D341Med (cell line): ENCODE measurements around the gene BORCS5.
"Not testable (repeated sequence)": the region's sequence is repeated elsewhere in the genome, so short reads cannot be mapped to it uniquely, and the experiment has no call there.

ENCODE experiments used
- DNase-seq: peaks from one replicate; pipeline ENCODE4 v3.0.0; 2012; ENCODE audit warnings: low spot score

Gene BORCS5

DNA sequence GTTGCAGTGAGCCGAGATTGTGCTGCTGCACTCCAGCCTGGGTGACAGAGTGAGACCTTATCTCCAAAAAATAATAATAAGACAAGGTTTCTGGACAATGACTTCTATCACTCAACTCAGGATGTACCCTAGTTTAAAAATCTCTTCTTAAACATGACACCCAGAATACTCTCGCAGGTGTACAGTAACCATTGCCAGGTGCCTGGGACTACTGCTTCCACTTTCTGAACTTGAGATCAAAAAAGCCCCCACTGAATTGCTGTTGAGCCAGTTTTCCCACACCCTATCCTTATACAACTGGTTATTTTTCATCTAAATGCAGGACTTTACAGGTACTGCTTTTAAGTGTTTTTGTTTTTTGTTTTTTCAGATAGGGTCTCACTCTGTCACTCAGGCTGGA, 36.3 kb downstream of the BORCS5 start:
- DNase-seq, result no peak

DNA sequence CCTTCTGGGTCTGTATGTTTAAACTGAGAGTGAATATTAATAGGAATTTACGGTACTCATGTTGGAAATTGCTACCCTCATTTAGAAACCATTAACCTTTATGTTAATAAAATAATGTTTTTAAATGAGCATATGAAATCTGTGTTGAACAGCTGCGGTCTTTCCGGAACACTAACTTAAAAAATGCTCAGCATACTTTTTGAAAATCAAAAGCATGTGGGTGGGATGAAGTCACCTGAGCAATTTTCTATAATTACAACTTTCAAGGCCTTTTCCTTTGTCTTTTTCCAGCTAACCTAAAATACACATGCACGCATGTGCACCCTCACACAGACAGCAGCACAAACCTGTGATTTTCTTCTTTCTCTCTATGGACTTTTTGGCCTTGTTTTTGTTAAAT, 39.8 kb downstream of the BORCS5 start:
- no peak for DNase-seq

DNA sequence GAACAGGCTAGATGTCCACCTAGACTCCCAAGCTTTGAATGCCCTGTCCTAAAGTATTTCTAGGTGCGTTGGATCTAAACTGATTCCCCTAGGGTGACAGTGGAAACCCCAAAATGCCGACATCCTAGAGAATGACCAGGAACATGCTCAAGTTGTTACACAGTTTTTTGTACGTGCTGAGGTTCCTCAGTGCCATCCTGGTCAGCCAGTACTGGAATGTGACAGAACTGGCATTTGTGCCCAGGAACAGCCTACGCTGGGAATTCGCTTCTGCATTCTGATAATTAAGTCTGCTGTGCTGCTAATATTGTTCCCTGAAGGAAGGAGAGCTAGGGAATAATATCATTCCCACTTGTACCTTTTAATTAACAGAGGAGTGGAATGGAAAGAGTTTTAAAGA, 40.3 kb downstream of the BORCS5 start:
- DNase-seq, result no peak

DNA sequence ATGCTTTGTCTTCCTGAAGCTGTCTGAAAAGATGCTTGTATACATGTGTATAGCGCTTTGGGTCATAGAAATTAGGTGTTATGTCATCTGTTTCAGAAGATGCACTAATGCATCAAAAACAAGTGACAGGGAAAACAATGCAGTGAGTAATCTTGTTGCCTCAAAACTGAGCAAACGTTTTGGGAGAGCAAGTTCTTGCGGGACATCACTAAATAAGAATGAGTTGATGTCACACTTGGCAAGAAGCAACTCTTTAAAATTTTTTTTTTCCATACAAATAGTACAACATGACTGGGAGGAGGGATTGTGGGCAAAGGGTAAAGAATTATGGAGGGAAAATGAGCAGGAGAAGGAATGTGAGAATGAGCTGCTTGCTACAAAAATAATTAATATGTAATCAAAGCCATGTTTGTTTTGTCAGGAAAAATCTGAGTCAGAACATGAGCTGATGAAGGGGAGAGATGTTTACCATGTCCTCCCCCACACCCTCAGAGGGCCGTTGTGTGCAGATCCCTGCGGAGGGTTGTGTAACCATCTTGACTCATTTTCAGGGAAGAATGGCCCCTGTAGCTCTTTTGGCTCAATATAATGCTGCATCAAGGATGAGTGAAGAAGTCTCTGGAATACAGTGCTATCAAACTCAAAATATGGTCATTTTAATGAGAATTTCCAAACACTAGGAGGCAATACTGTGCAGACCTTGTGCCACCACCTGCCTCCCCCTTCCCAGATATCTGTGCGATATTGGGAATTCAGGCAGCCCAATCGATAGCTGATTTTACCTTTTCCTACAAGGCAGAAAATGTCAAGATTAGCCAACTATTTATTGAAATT, 41.4 kb downstream of the BORCS5 start:
- DNase-seq, result no peak

DNA sequence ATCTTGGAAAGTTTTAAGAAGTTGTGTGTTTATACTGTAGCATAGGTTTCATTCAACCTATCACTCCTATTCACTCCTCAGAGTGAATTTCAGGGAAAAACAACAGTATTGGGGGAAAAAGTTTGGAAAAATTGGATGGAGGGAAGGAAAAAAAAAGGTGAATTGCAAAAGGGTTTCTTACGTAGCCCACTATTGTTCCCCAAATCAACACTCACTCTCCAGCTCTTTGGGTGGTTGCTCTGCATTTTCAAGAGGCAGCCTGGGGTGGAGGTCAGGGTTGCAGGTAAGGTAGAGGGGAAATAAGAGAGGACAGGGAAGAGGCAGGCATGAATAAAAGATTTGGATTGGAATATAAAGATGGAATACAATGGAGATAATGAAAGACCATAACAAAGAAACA, 42.3 kb downstream of the BORCS5 start:
- no peak for DNase-seq

DNA sequence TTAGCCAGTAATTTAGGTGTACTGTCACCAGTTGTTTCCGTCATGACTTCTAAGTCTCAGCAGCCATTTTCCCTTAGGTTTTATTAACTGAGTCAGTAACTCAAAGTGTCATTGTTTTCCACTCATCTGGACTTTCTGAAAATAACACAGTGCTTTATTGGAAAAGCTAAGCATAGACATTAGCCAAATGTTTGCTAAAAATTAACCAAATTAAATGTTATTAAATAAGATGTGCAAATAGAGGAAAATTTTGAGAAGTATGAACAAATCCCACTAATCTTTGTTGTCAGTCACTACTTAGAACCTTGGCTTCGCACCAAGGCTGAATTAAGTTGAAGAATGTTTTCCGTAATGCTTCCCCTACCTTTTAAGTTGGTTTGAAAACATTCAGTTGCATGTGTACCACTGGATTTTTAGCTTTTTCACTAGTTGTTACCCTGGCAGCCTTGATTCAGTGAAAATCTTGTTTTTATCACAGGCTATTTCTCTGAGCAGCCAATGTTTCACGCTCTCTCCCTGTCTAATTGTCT, 43.0 kb downstream of the BORCS5 start:
- DNase-seq, result no peak

DNA sequence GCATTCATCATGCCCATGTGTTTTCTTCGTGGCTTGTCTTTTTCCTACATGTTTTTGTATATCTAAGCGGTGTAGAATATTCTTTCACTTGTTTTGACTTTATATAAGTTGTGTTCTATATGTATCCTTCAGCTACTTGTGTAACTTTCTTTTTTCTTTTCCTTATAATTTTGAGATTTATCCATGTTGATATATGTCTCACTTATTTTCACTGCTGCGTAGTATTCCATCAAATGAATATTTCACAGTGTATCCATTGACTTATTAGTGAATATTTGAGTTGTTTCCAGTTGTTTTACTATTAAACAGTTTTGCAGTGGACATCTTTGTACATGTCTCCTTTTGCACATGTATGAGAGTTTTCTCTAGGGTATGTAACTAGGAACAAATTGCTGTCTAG, 43.9 kb downstream of the BORCS5 start:
- DNase-seq, result no peak

DNA sequence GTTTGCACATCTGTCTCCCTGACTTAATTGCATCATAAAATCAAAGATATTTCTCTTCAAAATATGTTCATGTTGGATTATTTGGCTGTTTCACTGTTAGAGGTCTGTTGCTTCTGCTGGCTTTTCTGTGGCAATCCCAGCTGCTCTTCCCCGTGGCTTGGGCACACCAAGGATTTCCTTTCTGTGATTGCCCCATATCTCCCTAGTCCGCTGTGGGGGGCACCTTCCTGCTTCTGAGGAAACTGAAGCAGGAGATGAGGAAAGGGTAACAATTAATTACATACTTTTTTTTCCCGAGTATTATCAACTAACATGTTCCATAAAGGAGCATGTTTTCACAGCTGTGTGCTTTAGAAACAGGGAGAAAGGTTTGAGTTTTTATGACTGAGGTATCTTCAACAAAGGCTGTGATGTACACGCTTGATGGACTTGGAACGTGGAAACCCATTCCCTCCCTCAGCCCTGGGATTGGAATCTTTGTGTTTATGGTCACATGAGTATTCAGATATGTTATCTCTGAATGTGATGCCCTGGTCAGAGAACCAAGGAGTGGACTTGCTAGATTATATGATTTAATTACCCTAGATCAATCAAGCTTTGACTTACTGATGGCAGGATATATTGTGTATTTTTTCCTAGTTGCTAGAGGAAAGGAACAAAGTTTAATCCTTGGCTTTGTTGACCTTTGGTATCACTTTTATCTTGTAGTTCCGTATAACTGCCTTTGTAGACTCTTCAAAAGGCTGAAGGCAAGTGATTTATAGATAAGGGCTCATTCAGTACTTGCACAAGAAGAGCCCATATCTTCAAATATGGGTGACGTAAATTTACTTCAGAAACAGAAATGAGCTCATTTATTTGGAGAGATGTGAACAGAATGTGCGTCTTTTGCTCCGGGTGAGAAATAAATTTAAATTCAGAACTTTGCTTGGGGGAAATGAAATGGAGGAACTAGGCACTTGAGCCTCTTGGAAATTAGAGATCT, 46.7 kb downstream of the BORCS5 start:
- no peak for DNase-seq

DNA sequence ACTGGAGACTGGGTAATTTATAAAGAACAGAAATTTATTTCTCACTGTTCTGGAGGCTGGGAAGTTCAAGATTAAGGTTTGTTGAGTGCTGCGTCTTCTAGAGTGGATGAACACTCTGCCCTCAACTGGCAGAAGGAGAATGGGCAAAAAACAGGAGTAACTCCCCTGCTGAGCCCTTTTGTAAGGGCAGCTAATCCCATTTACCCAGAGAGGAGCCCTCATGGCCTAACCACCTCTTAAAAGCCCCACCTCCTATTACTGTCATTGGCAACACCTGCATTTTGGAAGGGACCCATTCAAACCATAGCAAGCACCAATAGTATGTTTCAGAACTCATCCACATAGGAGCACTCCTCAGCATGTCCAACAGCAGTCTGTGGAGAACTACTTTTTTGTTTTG, 47.4 kb downstream of the BORCS5 start:
- DNase-seq, result no peak

DNA sequence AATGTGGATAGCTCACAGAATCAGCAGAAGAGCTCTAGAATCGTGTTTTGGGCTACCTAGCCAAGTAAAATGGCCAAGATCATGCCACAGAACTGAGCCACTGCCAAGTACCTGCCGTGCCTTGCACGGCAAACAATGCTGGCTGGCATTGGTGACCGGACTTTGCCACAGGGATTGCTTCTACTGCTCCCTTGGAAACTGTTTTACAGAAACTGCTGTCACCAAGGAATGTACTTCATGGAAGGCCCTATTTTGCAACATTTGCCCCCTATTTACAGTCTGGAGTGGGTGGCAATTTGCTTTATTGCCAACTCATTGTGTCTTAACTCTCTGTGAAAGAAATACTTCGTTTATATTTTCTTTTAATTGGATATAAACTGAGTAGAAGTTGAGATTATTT, 49.0 kb downstream of the BORCS5 start:
- DNase-seq, result no peak

DNA sequence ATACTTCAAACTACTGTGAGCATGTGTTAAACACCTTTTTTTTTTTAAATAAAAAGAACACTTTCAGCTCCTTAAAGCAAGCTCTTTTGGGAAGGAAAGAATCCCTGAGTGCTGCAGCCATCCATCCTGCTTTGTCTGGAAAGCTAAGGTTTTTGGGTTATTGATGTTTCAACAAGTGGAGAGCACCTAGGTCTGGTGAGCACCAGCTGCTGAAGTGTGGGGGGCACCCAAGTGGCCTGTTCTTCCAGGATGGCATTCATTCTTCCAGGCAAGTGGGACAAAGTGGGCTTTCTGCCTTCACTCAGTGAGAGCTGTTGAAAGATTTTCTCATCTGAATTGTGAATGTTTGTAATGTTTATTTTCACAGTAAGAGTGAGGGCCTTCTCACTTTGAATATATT, 49.9 kb downstream of the BORCS5 start:
- DNase-seq, result no peak

DNA sequence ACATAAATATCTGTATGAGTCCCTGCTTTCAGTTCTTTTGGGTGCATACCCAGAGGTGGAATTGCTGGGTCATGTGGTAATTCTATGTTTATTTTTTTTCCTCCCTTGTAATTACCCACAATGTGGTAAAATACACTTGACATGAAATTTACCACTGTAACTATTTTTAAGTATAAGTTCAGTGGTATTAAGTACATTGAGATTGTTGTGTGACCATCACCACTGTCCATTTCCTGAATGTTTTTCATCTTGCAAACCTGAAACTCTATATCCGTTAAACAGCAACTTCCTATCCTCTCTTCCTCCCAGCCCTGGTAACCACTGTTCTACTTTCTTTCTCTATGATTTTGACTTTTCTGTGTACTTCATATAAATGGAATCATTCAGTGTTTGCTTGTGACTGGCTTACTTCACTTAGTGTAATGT, 51.4 kb downstream of the BORCS5 start:
- DNase-seq, result no peak

DNA sequence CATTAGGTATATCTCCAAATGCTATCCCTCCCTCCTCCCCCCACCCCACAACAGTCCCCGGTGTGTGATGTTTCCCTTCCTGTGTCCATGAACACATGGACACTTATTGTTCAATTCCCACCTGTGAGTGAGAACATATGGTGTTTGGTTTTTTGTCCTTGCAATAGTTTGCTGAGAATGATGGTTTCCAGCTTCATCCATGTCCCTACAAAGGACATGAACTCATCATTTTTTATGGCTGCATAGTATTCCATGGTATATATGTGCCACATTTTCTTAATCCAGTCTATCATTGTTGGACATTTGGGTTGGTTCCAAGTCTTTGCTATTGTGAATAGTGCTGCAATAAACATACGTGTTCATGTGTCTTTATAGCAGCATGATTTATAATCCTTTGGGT, 52.5 kb downstream of the BORCS5 start:
- not testable (repeated sequence) for DNase-seq

DNA sequence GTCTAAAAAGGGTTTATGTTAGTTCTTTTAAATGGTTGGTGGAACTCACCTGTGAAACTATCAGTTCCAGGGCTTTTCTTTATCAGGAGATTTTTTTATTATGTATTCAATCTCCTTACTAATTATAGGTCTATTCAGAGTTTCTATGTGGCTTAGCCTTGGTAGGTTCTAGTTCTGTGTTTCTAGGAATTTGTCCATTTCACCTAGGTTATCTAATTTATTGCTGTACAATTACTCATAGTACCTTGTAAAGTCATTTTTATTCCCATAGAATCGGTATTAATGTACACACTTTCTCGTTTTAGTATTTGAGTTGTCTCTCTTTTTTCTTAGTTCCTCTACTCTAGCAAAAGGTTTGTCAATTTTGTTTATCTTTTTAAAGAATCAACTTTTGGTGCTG, 59.0 kb downstream of the BORCS5 start:
- DNase-seq, result no peak

DNA sequence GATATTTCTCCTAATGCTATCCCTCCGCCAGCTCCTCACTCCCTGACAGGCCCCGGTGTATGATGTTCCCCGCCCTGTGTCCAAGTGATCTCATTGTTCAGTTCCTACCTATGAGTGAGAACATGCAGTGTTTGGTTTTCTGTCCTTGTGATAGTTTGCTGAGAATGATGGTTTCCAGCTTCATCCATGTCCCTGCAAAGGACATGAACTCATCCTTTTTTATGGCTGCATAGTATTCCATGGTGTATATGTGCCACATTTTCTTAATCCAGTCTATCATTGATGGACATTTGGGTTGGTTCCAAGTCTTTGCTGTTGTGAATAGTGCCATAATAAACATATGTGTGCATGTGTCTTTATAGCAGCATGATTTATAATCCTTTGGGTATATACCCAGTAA, 62.3 kb downstream of the BORCS5 start:
- not testable (repeated sequence) for DNase-seq

DNA sequence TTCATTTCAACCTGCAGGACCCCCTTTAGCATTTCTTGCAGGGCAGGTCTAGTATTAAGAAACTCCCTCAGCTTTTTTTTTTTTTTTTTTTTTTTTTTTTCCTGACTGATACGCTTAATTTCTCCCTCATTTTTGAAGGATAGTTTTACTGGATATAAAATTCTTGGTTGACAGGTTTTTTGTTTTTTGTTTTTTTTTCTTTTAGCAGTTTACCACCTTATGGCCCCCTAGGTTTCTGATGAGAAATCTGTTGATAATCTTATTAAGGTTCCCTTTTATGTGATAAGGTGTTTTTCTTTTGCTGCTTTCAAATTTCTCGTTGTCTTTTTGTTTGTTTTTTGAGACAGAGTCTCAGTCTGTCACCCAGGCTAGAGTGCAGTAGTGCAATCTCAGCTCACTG, 66.5 kb downstream of the BORCS5 start:
- no peak for DNase-seq

DNA sequence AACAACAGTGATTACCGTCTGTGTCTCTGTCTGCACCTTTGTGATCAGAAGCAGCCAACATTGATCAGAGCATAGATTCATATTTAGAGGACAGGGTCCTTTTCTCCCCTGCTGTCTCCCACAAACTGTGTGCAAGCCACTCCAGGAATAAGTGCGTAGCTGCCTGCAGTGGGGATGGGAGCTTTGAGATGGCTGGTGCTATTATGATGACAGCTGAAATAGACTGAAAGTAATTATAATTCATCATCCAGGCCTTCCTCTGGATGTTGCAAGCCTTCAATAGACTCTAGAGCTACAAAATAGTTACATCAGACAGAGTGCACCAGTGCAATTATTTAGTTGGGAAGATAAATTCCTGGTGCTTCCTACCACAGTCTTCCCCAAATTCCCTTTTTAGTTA, 68.1 kb downstream of the BORCS5 start:
- no peak for DNase-seq

DNA sequence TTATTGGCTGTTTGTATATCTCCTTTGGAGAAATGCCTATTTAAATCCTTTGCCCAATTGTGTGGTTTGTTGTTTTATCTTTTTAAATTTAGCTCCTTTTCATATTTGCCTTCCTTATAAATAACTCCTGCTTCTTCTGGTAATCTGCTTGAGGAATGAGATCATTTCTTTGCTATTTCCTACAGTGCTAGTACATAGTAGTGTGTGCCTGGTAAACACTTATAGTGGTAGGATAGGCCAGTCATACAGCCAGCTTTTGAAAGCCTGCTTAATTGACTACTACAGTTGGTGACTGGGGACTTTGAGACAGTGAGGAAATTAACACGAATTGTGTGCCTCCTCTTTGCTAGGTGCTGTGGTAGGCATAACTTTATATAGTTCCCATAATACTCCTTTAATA, 68.7 kb downstream of the BORCS5 start:
- DNase-seq, result no peak

DNA sequence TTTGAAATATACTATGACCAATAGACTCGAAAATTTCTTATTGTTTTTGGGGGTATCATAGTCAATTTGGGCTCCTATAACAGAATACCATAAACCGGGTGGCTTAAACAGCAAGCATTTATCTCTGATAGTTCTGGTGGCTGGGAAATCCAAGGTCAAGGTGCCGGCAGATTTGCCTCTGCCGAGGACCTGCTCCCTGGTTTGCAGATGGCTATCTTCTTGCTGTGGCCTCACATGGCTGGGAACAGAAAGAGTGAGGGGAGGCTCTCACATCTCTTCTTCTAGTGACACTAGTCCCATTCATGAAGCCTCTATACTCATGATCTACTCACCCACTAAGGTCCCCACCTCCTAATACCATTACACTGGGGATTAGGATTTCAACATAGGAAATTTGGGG, 70.7 kb downstream of the BORCS5 start:
- DNase-seq, result no peak

DNA sequence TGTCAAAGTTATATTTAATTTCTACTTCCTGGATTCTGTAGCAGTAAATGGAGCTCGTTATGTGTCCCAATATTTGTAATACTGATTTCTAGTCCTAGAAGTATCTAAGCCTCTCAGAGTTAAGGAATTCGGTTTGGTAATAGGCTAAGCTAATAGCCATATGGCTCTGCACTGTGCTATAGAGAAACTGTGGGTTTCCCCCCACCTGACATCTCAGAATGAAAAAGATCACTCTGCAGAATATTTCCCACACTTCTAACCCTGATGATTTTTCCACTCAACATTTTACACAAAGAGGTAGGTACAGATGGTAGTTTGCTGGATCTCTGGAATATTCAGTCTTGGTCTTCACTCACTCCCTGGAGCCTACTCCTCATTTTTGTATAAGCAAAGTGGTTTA, 71.2 kb downstream of the BORCS5 start:
- DNase-seq, result no peak

DNA sequence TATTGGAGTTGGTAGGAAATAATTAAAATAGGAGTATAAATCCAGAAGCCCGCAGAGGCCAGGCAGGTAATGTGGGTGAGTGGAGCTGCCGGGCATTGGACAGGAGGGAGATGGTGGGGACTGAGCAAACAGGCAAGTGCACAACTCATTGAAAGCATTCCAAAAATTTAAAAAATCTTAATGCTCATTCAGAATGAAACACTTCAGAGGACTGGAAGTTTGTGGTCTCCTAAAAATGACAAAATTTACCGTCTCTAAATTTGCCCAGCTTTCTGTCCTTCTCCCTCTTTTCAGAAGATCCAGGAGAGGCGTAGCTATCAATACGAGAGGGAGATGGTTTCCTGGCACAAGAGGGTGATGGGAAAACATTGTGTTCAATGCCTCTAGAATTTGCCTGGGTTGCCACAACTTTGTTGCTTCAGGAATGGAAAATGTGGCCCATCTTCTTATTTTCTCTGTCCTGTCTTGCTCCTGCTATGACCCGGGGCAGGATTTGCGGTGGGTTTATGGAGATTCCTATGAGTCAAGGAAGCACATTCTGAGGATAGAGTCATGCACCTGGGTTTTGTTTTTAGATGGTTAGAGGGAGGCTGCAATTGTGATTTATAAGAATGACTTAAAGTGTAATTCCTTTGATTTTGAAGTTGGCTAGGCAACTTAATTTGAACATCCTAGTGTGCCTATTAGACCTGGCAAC, 72.2 kb downstream of the BORCS5 start:
- DNase-seq, result no peak

DNA sequence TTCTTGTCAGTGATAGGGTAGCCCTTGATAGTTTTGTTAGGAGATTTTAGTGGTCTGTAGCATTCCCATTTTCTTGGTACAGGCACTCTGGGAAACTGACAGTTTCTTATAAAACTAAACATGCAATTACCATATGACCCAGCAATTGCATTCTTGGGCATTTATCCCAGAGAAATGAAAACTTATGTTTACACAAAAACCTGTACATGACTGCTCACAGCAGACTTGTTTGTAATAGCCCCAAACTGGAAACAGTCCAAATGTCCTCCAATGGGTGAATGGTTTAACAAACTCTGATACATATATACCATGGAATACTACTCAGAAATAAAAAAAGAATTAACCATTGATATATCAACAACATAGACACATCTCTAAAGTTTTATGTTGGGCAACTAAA, 75.5 kb downstream of the BORCS5 start:
- DNase-seq, result no peak
